ELF-1 (cell line): ENCODE measurements around the gene FREM2.

Experiments
- DNase-seq: peaks from one replicate; pipeline ENCODE4 v3.0.0-alpha.2; 2016; ENCODE audit warnings: low read depth, low spot score

Gene FREM2, protein sequence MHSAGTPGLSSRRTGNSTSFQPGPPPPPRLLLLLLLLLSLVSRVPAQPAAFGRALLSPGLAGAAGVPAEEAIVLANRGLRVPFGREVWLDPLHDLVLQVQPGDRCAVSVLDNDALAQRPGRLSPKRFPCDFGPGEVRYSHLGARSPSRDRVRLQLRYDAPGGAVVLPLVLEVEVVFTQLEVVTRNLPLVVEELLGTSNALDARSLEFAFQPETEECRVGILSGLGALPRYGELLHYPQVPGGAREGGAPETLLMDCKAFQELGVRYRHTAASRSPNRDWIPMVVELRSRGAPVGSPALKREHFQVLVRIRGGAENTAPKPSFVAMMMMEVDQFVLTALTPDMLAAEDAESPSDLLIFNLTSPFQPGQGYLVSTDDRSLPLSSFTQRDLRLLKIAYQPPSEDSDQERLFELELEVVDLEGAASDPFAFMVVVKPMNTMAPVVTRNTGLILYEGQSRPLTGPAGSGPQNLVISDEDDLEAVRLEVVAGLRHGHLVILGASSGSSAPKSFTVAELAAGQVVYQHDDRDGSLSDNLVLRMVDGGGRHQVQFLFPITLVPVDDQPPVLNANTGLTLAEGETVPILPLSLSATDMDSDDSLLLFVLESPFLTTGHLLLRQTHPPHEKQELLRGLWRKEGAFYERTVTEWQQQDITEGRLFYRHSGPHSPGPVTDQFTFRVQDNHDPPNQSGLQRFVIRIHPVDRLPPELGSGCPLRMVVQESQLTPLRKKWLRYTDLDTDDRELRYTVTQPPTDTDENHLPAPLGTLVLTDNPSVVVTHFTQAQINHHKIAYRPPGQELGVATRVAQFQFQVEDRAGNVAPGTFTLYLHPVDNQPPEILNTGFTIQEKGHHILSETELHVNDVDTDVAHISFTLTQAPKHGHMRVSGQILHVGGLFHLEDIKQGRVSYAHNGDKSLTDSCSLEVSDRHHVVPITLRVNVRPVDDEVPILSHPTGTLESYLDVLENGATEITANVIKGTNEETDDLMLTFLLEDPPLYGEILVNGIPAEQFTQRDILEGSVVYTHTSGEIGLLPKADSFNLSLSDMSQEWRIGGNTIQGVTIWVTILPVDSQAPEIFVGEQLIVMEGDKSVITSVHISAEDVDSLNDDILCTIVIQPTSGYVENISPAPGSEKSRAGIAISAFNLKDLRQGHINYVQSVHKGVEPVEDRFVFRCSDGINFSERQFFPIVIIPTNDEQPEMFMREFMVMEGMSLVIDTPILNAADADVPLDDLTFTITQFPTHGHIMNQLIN (N-terminal part only)

DNA sequence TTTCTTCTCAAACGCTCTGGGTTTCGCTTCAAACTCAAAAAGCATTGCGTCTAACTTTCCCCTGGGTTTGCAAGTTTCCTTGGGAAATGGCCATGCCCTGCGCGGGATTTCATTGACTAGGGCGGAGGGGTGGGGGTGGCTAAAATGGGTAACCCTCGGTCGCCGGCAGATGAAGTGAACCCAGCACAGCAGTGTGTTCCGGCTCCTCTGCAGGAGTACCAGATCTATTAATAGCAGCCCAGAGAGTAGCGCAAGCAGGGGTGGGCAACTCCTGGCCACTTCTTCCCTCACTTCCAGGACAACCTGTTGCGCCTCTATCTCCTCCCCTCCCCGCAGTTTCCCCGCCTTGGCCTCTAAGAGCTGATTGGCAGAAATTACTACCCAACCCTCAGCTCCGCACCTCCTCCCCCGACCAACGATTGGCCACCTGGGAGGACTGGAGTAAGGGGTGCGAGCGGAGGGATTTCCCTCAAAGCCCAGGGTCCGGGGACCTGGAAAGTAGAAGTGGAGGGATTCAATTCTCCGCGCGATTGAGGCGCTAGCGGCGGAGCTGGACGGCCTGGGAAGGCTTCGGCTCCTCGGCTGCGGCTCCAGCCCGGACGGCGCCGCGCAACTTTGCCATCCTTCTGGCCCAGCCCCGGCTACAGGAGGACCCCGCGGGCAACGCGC is at the start of gene FREM2:
TSS of gene FREM2 (plus strand) at position 501 of the 669 bp plus-strand sequence. CDS start 268 bp downstream, outside the sequence.
- peak; percentile 95 for DNase-seq

DNA sequence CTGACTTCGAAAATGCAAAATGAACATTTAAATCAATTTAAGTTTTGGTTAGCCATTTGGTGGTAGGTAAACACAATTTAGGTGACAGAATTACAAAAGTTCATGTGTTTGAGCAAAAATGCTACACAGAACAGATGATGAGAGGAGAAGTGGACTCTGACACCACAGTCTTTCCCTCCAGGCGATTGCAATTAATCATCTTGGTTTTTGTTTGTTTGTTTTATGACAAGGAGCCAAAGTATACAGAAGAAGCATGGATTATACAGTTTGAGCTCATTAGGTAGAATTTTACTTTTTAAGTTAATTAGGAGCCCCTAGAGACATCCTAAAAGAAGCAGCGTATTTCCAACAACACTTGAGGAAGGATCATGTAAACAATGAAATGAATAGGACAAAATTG is 49.3 kb upstream of the FREM2 start:
- no peak for DNase-seq

DNA sequence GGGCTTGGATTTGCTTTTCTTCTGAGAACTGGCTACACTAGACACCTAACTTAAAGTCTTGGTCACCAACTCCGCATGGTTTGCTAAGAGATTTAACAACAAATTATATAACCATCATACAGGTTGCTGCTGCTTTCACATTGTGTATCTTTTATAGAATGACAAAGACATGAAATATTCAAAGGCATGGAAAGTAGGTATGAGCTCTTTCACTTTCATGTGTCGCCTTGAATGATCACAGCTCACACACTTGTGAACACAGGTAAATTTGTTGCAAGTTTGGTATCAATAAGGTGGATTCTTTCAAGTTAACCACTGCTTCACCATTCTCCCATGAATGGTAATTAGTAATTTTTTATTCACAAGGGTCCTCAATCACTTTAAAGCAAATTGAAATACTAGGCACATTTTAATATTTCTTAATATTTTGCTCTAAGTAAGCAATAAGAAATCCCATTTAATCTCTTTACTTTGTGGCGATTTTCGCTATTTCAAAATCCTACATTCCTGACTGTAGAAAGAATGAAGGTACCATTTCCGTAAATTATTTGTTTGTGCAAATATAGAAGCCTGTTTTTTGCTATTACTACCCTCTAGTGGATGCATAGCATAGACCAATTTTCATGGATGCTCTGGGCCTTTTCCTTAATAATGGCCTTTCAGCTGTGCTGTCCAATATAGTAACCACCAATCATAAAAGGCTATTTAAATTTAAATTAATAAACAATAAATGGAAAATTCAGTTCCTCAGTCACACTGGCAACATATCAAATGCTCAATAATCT is 45.5 kb upstream of the FREM2 start:
- DNase-seq = no peak

DNA sequence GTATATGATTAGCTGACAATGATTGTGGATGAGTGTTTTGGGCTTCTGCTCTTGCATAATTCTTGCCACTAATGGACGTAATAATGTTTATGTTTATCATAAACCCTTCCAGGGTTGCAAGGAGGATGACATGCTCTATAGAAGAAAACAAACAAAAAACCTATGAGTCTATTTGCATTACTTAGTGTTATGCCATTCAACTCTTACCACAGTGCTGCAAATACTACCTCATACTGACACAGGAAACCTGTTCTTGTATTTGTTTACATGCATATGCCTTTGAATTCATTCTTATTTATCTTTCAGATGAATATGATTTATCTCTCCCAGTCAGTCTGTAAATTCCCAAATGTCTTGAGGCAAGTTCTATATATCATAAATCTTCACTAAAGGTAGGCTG is 39.6 kb upstream of the FREM2 start:
- DNase-seq = no peak

DNA sequence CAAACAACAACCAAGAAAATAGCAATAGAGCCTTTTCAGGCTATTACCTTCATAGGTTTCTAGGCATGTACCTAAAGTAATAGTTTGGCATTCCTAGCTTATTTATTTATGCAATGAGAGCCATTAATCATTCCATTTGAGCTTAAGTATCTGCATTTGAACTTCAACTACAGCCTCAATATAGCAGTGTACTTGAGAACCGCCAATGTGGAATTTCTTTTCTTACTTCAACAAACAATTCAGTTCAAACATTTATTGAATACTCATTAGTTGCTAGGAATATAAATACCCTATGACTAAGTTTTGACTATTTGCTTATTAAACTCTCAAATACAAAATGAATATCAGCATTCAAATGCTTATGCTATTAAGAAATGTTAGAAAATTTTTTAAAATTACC is 38.0 kb upstream of the FREM2 start:
- no peak for DNase-seq

DNA sequence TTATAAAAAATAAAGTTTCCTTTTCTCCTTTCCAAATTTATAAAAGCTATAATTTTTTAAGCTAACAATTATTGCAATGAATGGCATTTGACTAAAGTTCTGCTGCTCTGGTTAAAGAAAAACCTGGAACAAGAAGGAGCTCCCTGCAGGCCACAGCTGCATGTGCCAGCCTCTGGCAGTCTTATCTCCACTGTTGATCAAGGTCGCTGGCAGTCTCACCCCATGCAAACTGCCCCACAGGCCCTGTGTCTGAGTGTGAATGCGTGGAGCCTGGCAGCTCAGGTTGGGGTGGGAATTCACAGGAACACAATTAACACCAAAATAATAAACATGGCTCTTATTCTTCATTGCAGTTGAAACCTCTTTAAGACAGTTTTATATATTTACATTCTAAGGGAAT is 30.2 kb upstream of the FREM2 start:
- no peak for DNase-seq

DNA sequence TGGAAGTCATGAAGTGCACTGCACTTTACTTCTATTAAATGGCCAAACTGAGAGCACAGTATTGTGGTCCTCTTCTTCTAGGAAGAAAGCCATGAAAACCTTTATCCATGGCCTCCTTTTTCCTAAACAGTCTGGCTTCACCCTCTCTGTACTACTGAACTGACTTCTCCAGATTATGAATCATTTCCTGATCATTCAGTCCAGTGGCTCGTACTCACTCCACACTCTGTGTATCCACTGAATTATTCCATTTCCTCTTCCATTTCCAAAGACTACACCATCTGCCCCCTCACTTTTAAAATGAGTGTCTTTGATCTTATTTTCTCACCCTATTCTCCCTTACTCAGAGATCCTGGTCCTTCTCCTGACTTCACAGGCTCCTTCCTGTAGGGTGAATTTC is 29.7 kb upstream of the FREM2 start:
- DNase-seq = no peak

DNA sequence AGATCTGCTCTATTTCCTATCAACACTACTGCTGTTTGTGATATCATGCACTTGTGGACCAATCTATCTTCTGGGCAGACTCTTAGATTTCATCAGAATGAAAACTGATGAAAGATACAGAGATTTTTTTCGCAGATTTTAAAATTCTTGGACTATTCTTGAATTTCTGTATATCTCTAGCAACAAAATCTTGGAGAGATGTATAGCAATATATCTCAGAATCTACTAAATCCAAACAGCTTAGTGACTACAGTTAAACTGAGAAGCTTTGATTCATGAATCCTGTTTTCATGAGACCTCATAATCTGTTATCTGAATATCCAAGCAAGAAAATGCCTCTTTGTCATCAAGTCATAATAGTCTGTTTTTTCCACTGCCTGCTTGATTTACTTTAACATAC is 28.0 kb upstream of the FREM2 start:
- no peak for DNase-seq

DNA sequence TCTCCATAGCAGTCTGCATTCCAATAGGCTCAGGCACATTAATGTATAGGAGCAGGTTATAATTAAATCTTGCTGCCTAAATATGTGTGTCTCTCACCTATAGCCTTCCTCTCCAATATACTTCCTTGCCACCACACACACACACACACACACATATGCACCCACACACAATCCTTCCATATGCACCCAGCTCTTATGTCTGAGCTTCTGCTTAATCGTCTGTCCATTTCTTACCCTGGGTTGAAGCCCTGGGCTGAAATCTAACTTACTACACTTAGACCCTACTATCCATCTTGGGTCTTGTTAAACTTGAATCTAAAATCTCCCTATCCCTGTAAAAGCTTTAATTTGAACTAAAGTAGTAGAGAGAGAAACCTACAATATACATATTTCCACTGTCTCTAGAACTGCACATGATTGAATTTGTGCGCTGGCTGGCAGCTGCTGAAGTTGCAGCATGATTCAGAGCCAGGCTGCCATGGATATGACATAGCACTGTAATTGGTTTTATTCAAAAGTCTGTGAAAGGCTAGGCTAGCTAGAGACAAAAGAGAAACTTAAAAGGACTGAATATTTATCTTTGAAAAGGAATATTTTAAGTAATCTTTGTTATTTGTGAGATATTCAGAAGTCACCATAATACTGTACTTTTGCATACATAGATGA is 25.7 kb upstream of the FREM2 start:
- no peak for DNase-seq

DNA sequence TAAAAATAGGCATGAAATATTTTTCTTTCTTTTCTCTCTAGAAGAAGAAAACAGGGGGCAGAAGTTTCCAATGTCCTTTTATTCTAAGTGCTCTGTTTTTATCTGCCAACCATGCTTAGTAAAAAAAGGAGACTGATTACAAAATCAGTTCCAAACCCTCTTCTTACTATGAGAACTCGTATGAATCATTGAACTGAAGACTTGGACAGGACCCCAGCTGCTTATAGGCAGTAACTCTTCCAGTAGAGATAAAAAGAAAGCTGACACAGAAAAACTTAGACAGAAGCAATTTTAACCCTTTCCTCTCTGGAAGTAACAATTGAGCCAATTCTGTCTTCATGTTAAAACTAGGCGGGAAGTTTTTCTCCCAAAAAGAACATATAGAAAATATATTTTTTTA is 24.5 kb upstream of the FREM2 start:
- no peak for DNase-seq

DNA sequence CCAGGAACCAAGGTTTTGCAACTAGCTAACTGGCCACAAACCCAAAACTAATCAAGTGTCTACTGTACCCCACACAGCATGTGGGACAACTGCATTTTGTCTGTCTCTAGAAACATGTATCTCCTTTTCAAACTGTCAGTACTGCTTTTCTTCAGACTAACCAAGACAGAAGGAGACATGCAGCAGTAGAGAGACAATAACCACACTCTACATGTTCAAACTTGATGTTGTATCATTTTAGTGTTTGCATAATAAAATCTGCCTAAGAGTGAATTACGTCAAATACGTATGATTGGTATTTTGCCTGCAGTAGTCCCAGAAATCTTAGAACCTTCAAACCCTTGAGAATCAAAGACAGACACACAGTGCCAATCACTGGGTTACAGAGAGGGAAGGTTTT is 22.0 kb upstream of the FREM2 start:
- no peak for DNase-seq

DNA sequence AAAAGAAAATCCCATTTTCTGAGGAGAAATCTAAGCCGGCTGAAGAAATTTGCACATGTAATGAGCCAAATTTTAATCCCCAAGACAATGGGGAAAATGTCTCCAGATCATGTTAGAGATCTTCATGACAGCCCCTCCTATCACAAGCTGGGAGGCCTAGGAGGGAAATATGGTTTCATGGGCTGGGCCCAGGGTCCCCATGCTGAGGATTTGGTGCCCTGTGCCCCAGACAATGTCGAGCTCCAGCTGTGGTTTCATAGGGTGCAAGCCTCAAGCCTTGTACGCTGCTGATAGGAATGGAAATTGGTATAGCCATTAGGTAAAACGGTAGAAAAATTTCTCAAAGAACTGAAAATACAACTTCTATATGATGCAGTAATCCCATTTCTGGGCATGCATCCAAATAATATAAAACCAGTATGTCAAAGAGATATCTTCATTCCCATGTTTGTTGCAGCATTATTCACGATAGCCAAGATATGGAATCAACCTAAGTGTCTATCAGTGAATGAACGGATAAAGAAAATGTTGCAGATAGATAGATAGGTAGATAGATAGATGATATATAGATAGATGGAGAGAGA is 19.3 kb upstream of the FREM2 start:
- DNase-seq = no peak

DNA sequence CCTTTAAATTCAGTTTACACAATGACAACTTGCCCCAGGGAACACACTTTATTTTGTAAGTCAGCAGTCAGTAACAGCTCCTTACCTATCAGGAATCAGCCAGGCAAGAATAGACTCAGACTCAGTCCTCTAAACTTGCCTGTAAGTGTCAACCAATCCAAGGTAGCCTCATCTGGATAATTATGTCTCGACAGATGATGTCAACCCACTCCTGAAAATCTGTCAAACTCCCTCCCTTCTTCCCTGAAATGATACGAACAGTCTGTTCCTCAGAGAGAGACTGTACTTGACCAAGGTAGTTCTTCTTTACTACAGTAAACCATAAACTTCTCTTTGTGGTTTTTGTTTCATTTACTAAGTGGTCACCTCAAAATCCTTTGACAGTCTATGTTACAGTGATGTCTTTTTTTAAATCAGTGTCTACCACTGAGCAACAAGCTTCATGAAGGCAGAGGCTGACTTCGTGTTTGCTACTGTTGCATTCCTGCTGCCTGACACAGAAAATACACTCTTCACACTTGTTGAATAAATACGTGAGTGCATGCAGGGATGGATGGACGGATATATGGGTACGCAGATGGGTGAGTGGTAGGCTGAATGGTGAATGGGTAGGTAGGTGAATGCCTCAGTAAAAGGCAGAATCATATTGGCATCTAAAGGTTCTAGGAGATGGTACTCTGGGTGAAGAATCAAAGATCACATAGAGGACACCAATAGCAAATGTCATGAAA is 17.5 kb upstream of the FREM2 start:
- DNase-seq = no peak

DNA sequence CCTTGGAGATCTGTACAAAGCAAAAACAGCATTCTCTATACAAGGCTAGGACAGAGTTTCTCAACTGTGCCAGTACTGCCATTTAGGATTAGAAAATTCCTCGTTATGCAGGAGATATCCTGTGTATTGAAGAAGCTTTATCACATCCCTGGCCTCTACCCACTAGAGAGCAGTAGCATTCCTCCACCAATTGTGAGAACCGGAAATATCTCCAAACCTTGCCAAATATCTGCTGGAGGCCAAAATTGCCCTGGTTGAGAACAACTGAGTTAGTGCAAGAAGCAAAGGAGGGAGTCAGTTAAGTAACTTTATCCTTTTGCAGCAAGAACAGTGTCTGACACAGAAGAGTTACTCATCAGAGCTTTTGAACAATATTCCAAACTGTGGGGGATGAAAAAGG is 16.2 kb upstream of the FREM2 start:
- DNase-seq = no peak

DNA sequence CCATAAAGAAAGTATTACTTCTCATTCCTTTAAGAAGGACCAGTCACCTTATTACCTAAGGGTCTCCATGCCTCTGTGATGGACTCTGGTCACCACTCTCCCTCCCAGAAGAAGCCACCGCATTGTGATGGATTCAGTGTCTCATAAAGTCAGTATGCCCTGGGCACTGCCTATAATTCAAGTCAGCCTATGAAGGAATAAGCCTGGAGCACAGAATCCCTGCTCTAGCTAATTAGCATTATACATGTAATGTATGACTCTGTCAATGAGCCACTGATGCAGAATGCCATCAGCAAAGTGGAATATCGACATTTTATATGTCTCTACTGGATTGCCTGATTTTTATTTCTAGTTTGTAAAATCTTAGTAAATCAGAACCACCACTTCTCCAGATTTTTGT is 14.9 kb upstream of the FREM2 start:
- no peak for DNase-seq

DNA sequence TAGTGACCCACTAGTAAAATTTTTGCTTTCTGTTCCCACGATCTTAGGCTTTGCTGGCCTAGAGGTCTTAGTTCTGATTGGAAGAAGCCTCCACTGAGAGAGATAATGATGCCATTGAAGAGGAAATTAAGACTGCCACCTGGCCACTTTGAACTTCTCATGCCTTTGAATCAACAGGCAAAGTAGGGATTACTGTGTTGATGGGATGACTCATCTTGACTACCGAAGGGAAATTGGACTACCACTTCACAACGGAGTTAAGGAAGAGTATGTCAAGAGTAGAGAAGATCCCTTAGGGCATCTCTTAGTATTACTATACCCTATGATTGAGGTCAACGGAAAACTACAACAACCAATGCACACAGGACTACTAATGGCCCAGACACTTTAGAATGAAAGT is 12.7 kb upstream of the FREM2 start:
- DNase-seq = no peak

DNA sequence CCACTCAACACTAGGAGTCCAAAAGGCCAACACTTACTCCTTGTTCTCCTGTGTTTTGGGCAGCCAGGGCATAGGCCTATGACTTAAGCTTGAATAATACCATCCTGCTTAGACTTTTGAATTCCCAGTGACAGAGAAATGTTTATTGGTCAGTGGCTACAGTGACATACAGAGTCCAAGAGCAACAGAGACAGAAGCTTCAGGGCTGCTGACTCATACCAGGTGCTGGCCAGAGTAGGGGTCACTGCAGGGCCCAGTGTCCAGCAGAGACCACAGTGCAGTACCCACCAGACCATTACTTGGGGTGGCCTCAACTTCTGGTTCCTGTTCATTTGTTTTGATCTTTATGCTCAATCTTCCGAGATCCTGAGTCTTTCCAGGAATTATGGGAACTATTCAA is 6.0 kb upstream of the FREM2 start:
- no peak for DNase-seq

DNA sequence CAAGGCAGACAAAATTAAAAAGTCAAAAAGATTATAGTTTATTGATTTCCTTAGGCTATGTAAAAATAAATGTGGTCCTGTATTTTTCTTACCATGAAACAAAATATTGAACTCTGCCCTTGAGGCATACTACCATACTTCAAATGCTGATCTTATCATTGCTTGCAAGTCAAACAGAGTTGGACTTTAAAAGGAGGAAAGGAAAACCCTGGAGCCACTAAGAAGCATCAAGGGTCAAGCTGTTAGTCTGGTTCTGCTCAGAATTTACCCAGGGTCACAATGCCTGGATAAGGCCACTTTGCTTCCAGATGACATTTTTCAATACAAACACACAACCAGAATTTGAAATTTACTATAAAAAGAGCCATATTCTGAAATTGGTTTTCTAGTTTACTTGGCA is 2.2 kb upstream of the FREM2 start:
- DNase-seq = peak; percentile 64

DNA sequence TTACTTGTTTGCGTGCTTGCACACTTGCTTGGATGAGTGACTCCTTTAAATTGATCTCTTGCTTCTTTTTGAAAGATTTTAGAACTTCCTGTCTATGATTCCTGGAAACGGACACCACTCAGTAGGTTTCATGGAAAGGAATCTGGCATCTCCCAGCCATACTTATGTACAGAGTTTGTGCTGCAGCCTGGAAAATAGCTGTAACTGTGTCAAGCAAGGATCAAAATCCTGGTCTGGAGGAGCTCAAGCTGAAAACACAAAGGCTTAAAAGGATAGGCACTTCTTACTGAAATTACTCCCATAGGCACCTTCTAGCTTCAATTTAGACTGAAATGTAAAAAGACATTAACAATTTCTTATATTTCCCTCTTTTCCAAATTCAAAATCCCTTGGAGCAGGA is 1.4 kb upstream of the FREM2 start:
- no peak for DNase-seq
